Jurkat, Clone E6-1 (cell line): ENCODE results near the gene DUXA.

Experiments
- DNase-seq: peaks from one replicate; pipeline ENCODE4 v3.0.0-alpha.2; 2011; ENCODE audit warnings: low read depth, low spot score
- H3K4me3 ChIP-seq: 2 replicates; pipeline ENCODE4 v1.5.1; 2011; ENCODE audit warnings: mild to moderate bottlenecking, low read length, control low read depth, moderate library complexity

DUXA gene

GRCh38 chr19:57110592-57111328 is 56.5 kb downstream of the DUXA start:
- no peak for DNase-seq
- no peak overlapping the region for H3K4me3 ChIP-seq

- DNase-seq: no peak
- H3K4me3 ChIP-seq: no peak overlapping the region
Measured at GRCh38 chr19:57106722-57107235, 60.5 kb downstream of the DUXA start.

- DNase-seq: no peak
Measured at GRCh38 chr19:57105976-57106721, 61.1 kb downstream of the DUXA start.

More at GRCh38 chr19:57105976-57106721, 61.1 kb downstream of the DUXA start:
- H3K4me3 ChIP-seq: no peak overlapping the region
